Heart left ventricle (tissue), 16 donors: Measurements from ENCODE around the gene AHNAK2. TPM values are rescaled to one million over a fixed set of nuclear protein-coding genes. Genes with fewer than 3 reads are reported as not detected.

Experiments
- ATAC-seq, 4 donors: fragments of 200-7000 bp; cut with Tn5 transposase; one replicate each; pipeline ENCODE4 v1.9.1; 2020 to 2022; ENCODE audit warnings: moderate library complexity in 4 of 4, mild to moderate bottlenecking in 3 of 4, moderate number of reproducible peaks in 1 of 4
- DNase-seq, 5 donors: peaks; one replicate each; pipeline ENCODE4 v3.0.0-alpha.2; 2020
- H3K27ac ChIP-seq, 12 donors: fragments of 200-600 bp; sonication (generic) in 4 of 12; one replicate each; pipeline versions ENCODE4 v1.5.0 to v1.8.0; 2016 to 2022; ENCODE audit warnings: mild to moderate bottlenecking in 2 of 12
- H3K27me3 ChIP-seq, 9 donors: fragments of 200-600 bp; sonication (generic) in 2 of 9; one replicate each; pipeline versions ENCODE4 v1.5.1 to v1.8.0; 2016 to 2022; ENCODE audit warnings: mild to moderate bottlenecking in 3 of 9
- H3K36me3 ChIP-seq, 9 donors: fragments of 200-600 bp; sonication (generic) in 2 of 9; one replicate each; pipeline versions ENCODE4 v1.5.0 to v1.8.0; 2018 to 2022; ENCODE audit warnings: mild to moderate bottlenecking in 2 of 9
- H3K4me1 ChIP-seq, 12 donors: fragments of 200-600 bp; sonication (generic) in 4 of 12; one replicate each; pipeline versions ENCODE4 v1.5.0 to v1.8.0; 2016 to 2022; ENCODE audit warnings: mild to moderate bottlenecking in 3 of 12
- H3K4me3 ChIP-seq, 12 donors: fragments of 200-600 bp; sonication (generic) in 4 of 12; one replicate each; pipeline versions ENCODE4 v1.5.0 to v1.8.0; 2017 to 2022; ENCODE audit warnings: mild to moderate bottlenecking in 9 of 12, moderate library complexity in 4 of 12
- H3K9me3 ChIP-seq, 12 donors: fragments of 200-600 bp; sonication (generic) in 4 of 12; one replicate each; pipeline versions ENCODE4 v1.5.0 to v1.8.0; 2016 to 2022; ENCODE audit warnings: mild to moderate bottlenecking in 1 of 12
- POLR2A ChIP-seq, 2 donors: fragments of 450-650 bp; IDR thresholded peaks; one replicate each; pipeline ENCODE4 v1.6.1; 2017; ENCODE audit warnings: antibody characterized with exemption in 2 of 2, mild to moderate bottlenecking in 2 of 2, moderate library complexity in 2 of 2
- WGBS, 4 donors: extraction: QIAGEN DNeasy Blood & Tissue Kit in 2 of 4; methylation state at CpG; one replicate each; pipeline versions ENCODE4 v1.1.5 to v1.1.7; 2013 to 2018; 5-methylcytosine and 5-hydroxymethylcytosine counted together
- intact Hi-C, 10 donors: fragments of 100-400 bp; cut with DNase I; formaldehyde crosslinking; loops; one replicate each; pipeline versions ENCODE4 v1.11.1 to v1.14.2; 2022
- polyA plus RNA-seq, 2 donors: library from polyadenylated mRNA; stranded (reverse); fragments of 200-250 nt; gene quantifications; one replicate each; pipeline ENCODE4 v1.2.3, GENCODE V29; 2013
- total RNA-seq, 9 donors: library from RNA; depleted of rRNA in 2 of 9; stranded (reverse); fragments of >200 nt in 2 of 9; fragmentation: NEBNext Ultra II Directional in 3 of 9; extraction: Animal tissue kit (Norgen Biotek cat#: 25700) in 3 of 9; gene quantifications; one replicate each; pipeline versions ENCODE4 v1.1.0 to v1.2.4, GENCODE V29; 2016 to 2023
- TF ChIP-seq, protein P1 (sequence below), 12 donors: fragments of 200-600 bp; sonication (generic) in 4 of 12; IDR thresholded peaks; one replicate each; pipeline versions ENCODE4 v1.5.0 to v1.8.0; 2018 to 2022; ENCODE audit warnings: antibody characterized with exemption in 12 of 12, mild to moderate bottlenecking in 5 of 12
- donor health status: ischemic (EF 13 %, LVEDD 7.1; RV severe dilation, severe dysfunction).
- donor health status: healthy with polysubstance abuse.
- donor health status: DM: no; HTN: yes; CAD: no.
- donor health status: DM: no; HTN: no; CAD: no.
- donor health status: ischemic (EF 25% LVEDD 6.9; RV normal size, moderate dysfunction).
- donor health status: ischemic (EF 25% LVEDD 5.7; RV mildly dilated, moderate dysfunction).
- donor health status: healthy.
- donor health status: DM: yes; HTN: yes; CAD: no.
- donor health status: ischemic (EF 35%, LVEDD 5.7; RV mildly dilated, moderate dysfunction).
- donor health status: nonischemic (EF 11% LVEDD 7.7; RV severe dilation, severe dysfunction).
- donor health status: DM: yes; HTN: yes; CAD: no.
- donor health status: PGD.
- donor health status: ischemic (EF 29% LVEDD 5.4; RV normal size, mild dysfunction).
- donor health status: nonischemic (EF 23%, LVEDD 6.1; RV moderate dilation, normal function).

The AHNAK2 gene
- total and polyA plus RNA-seq, 11 donors = 1.5 to 22.3 (median 2.9) TPM

DNA sequence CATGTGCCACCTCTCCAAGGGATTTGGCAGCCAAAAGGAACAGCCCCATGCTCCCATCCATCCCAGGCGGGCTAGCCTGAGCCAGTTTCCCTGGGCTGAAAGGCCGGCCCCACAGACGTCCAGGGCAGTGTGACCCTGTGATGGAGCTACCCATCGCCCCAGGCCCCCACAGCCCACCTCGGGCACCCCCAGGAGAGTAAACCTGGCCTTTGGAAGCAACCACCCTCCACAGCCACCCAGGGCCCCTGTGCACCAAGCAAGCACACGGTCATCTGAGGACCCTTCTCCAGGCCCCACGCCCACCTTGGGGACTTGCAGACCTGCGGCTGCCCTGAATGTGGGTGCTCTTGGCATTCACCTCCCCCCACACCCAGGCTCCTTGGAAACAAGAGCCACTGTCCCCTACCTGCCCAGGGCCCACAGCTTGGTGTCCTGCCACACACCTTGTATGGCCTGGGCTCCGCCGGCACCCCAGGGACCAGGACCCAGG lies 8.4 kb downstream of the AHNAK2 start:
- TF ChIP-seq, protein P1, sequence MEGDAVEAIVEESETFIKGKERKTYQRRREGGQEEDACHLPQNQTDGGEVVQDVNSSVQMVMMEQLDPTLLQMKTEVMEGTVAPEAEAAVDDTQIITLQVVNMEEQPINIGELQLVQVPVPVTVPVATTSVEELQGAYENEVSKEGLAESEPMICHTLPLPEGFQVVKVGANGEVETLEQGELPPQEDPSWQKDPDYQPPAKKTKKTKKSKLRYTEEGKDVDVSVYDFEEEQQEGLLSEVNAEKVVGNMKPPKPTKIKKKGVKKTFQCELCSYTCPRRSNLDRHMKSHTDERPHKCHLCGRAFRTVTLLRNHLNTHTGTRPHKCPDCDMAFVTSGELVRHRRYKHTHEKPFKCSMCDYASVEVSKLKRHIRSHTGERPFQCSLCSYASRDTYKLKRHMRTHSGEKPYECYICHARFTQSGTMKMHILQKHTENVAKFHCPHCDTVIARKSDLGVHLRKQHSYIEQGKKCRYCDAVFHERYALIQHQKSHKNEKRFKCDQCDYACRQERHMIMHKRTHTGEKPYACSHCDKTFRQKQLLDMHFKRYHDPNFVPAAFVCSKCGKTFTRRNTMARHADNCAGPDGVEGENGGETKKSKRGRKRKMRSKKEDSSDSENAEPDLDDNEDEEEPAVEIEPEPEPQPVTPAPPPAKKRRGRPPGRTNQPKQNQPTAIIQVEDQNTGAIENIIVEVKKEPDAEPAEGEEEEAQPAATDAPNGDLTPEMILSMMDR (IDR thresholded peaks at IDR 0.05) = no peak
- no peak for TF ChIP-seq POLR2A (IDR thresholded peaks at IDR 0.05)
- peaks cover 0 to 12% (median 0%) of the 10 kb centered on the region in 9 donors for H3K27me3 ChIP-seq
- WGBS, 4 donors = 91 to 100% (median 94%) methylated on average over 3 to 10 of the region's 10 CpGs
- no peaks in the 10 kb centered on the region for H3K9me3 ChIP-seq
- DNase-seq (peak in 4 of 5 donors; percentile 5 to 60 (median 23)), ATAC-seq (no peak)
- peaks cover 9 to 67% (median 42%) of the 10 kb centered on the region in 12 donors for H3K4me1 ChIP-seq
- H3K36me3 ChIP-seq = no peaks in the 10 kb centered on the region
- intact Hi-C loops = loop anchor here in 3 of 10 donors (5.0 to 10.0 kb wide), 2 partner anchors 37 to 235 kb away; no protein-coding TSS in a partner anchor
- peak overlapping the region in 6 of 12 donors; percentile 35 to 94 (median 66) for H3K27ac ChIP-seq
- peak overlapping the region in 6 of 12 donors; percentile 13 to 44 (median 26) for H3K4me3 ChIP-seq

DNA sequence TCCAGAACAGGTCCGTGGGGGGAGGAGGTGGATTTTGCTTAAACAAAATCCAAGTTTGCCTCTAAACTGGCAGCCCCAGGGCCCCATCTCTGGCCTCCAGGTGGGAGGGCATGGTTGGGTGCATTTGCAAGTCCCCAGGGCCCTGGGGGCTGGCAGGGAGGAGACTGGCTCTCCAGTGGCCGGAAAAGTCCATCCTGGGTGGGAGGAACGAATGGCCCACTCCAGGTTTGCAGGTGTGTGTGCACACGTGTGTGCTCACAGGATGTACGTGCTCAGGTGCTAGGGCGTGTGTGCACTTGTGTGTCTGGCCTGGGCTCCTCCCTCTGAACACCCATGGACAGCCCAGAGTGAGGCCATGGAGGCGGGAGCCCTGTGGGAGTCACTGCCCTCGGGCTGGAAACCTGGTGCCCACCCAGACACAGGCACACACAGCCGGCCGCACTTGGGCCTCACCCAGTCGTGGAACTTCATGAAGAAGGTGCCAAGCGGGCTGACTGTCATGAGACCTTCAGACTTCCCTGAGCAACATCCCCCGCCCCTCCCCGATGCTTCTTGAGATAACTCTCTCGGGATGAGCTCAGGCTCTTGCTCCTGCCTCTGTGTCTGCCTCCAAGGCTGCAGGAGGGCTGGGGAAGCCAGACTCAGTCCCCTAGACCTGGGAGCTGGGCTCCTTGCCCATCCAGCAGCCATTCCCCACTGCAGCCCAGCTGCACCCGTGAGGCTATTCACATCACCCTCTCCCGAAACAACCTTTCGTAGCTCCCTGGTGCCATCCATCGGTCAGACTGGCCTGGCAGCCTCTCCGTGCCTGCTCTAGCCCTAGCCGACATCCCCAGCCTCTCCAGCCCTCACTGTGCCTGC lies 9.4 kb downstream of the AHNAK2 start:
- 63 to 70% (median 66%) methylated on average over 20 to 21 of the region's 21 CpGs for WGBS, 4 donors
- peaks cover 0 to 12% (median 0%) of the 10 kb centered on the region in 9 donors for H3K27me3 ChIP-seq
- ATAC-seq (no peak), DNase-seq (peak in 4 of 5 donors; percentile 6 to 58 (median 32))
- intact Hi-C loops = loop anchor here in 2 of 10 donors (5.0 kb wide), 1 partner anchor 36 kb away; no protein-coding TSS in a partner anchor
- H3K9me3 ChIP-seq = no peaks in the 10 kb centered on the region
- peak overlapping the region in 8 of 12 donors; percentile 34 to 59 (median 44) for H3K4me3 ChIP-seq
- TF ChIP-seq, protein P1 (IDR thresholded peaks at IDR 0.05) = peak in 1 of 12 donors; percentile 12
- TF ChIP-seq POLR2A (IDR thresholded peaks at IDR 0.05) = no peak
- peak overlapping the region in 10 of 12 donors; percentile 22 to 94 (median 48) for H3K27ac ChIP-seq
- H3K4me1 ChIP-seq = peaks cover 6 to 58% (median 33%) of the 10 kb centered on the region in 12 donors
- H3K36me3 ChIP-seq = no peaks in the 10 kb centered on the region

DNA sequence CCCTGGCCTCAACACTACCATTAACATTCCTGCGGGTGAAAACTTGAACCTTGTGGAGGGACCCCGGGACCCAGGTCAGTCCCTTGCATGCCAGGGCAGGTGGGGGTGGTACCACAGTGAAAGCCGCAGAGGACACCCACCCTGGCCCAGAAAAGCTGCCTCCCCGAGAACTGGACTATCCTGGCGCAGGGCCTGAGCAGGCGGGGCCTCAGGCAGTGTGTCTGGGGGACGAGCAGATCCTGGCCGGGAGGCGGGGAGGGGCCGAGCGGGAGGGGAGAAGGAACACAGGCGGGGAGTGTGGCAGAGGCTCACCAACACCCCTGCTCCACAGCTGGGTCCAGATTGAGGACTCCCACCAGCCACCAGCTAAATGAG lies 10.0 kb downstream of the AHNAK2 start:
- H3K4me1 ChIP-seq = peaks cover 6 to 52% (median 27%) of the 10 kb centered on the region in 12 donors
- ATAC-seq = peak; percentile 33 to 62 (median 54)

More for the DNA sequence above, 10.0 kb downstream of the AHNAK2 start:
- peak in 4 of 5 donors; percentile 82 to 90 (median 83) for DNase-seq
- no peak for TF ChIP-seq POLR2A (IDR thresholded peaks at IDR 0.05)
- TF ChIP-seq, protein P1 (IDR thresholded peaks at IDR 0.05) = no peak
- 6 to 23% (median 13%) methylated on average over 8 to 12 of the region's 12 CpGs for WGBS, 4 donors
- H3K27me3 ChIP-seq = peaks cover 0 to 12% (median 0%) of the 10 kb centered on the region in 9 donors
- no peaks in the 10 kb centered on the region for H3K36me3 ChIP-seq
- intact Hi-C loops = loop anchor here in 2 of 10 donors (5.0 kb wide), 1 partner anchor 36 kb away; no protein-coding TSS in a partner anchor
- peak overlapping the region in 11 of 12 donors; percentile 22 to 94 (median 48) for H3K27ac ChIP-seq
- peak overlapping the region in 11 of 12 donors; percentile 6 to 59 (median 39) for H3K4me3 ChIP-seq
- no peaks in the 10 kb centered on the region for H3K9me3 ChIP-seq
